Activated naive CD8-positive, alpha-beta T cell treated with anti-CD3 and anti-CD28 coated beads, Interleukin-2, amount 50 U/mL, for 16 hours (primary cell): ENCODE data around the gene SNX9.
"Not testable (repeated sequence)": the region's sequence is repeated elsewhere in the genome, so short reads cannot be mapped to it uniquely, and the experiment has no call there.

Source experiments
- DNase-seq: peaks from one replicate; pipeline ENCODE4 v3.0.0-alpha.2; 2020; ENCODE audit warnings: low read depth, low spot score

Gene SNX9

GRCh38 chr6:157954150-157955117 lies 131.4 kb downstream of the SNX9 start:
- no peak for DNase-seq

GRCh38 chr6:157955675-157956074 lies 132.6 kb downstream of the SNX9 start:
- no peak for DNase-seq

- DNase-seq = no peak
Measured at GRCh38 chr6:157956171-157956730, 133.2 kb downstream of the SNX9 start.

GRCh38 chr6:157959451-157960227 lies 136.6 kb downstream of the SNX9 start:
- DNase-seq = no peak

- DNase-seq = no peak
Measured at GRCh38 chr6:157961153-157961831, 138.2 kb downstream of the SNX9 start.

GRCh38 chr6:157961832-157962575 lies 139.0 kb downstream of the SNX9 start:
- DNase-seq = no peak

GRCh38 chr6:157962601-157963302 lies 139.7 kb downstream of the SNX9 start:
- DNase-seq = no peak

GRCh38 chr6:157964100-157964499 lies 141.1 kb downstream of the SNX9 start:
- DNase-seq = no peak

GRCh38 chr6:157965387-157965786 lies 142.3 kb downstream of the SNX9 start:
- no peak for DNase-seq

- DNase-seq = no peak
Measured at GRCh38 chr6:157966589-157966977, 143.5 kb downstream of the SNX9 start.

- no peak for DNase-seq
Measured at GRCh38 chr6:157967020-157967419, 144.0 kb downstream of the SNX9 start.

- DNase-seq = no peak
Measured at GRCh38 chr6:157967486-157967885, 144.4 kb downstream of the SNX9 start.

GRCh38 chr6:157972177-157972576 lies 149.1 kb downstream of the SNX9 start:
- DNase-seq = not testable (repeated sequence)

GRCh38 chr6:157974341-157974894 lies 151.4 kb downstream of the SNX9 start:
- DNase-seq = no peak

- DNase-seq = no peak
Measured at GRCh38 chr6:157974967-157975366, 151.9 kb downstream of the SNX9 start.

- DNase-seq = no peak
Measured at GRCh38 chr6:157975456-157975855, 152.4 kb downstream of the SNX9 start.

- DNase-seq = no peak
Measured at GRCh38 chr6:157976345-157977175, 153.5 kb downstream of the SNX9 start.

GRCh38 chr6:157977176-157977804 lies 154.2 kb downstream of the SNX9 start:
- no peak for DNase-seq
